ENCODE results near the gene PRKAR1A.

DNA sequence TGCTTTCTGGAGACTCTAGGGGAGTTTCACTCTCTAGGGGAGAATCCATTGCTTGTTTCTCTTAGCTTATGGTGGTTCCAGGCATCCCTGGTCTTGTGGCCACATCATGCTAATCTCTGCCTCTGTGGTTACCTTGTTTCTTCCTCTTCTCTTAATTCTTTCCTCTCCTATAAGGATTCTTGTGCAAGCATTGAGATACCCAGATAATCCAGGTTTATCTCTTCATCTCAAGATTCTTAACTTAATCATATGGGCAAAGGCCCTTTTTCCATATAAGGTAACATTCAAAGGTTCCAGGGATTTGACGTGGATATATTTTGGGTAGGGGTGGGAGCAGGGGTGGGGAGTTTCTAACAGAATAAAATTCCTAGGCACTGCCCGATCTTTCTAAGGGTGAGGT is 56.4 kb downstream of the PRKAR1A start:
- TF ChIP-seq, protein P1, sequence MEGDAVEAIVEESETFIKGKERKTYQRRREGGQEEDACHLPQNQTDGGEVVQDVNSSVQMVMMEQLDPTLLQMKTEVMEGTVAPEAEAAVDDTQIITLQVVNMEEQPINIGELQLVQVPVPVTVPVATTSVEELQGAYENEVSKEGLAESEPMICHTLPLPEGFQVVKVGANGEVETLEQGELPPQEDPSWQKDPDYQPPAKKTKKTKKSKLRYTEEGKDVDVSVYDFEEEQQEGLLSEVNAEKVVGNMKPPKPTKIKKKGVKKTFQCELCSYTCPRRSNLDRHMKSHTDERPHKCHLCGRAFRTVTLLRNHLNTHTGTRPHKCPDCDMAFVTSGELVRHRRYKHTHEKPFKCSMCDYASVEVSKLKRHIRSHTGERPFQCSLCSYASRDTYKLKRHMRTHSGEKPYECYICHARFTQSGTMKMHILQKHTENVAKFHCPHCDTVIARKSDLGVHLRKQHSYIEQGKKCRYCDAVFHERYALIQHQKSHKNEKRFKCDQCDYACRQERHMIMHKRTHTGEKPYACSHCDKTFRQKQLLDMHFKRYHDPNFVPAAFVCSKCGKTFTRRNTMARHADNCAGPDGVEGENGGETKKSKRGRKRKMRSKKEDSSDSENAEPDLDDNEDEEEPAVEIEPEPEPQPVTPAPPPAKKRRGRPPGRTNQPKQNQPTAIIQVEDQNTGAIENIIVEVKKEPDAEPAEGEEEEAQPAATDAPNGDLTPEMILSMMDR (IDR thresholded peaks at IDR 0.05 in 8 of 11, conservative IDR thresholded peaks at IDR 0.05 in 3 of 11), result no peak
- TF ChIP-seq POLR2AphosphoS5 (IDR thresholded peaks at IDR 0.05), result no peak
